ENCODE data around the gene HOXB7. TPM values are rescaled to one million over a fixed set of nuclear protein-coding genes. Genes with fewer than 3 reads are reported as not detected.
A peak's percentile ranks its signal among the peaks of the same experiment; 100 is the strongest.

HOXB7 gene
- total and polyA plus RNA-seq, 2 donors: 0.09 to 1.0 TPM

- no peak overlapping the region for H3K27ac ChIP-seq (ENCODE audit: low read depth in 1 of 2, low read length in 1 of 2)
- peaks cover 84 to 96% of the 10 kb centered on the region in 2 donors for H3K27me3 ChIP-seq (ENCODE audit: control insufficient read depth in 2 of 2, insufficient read depth in 1 of 2, low read length in 1 of 2)
- DNase-seq (ENCODE audit: low read depth in 6 of 9, low spot score in 9 of 9): peak in 1 of 9 donors; percentile 46
- H3K36me3 ChIP-seq (ENCODE audit: control insufficient read depth in 2 of 2, insufficient read depth in 2 of 2, low read length in 1 of 2): no peaks in the 10 kb centered on the region
- H3K4me3 ChIP-seq (ENCODE audit: low read length in 2 of 2): no peak overlapping the region
- H3K9me3 ChIP-seq (ENCODE audit: control insufficient read depth in 2 of 2, insufficient read depth in 1 of 2, low read length in 1 of 2): peaks cover 0 to 7% of the 10 kb centered on the region in 2 donors
- peaks cover 20 to 27% of the 10 kb centered on the region in 2 donors for H3K4me1 ChIP-seq (ENCODE audit: control insufficient read depth in 2 of 2, insufficient read depth in 2 of 2, low read length in 2 of 2)
- WGBS: 37% methylated on average over 26 of the region's 26 CpGs
Observed at GRCh38 chr17:48579760-48580554, 30.9 kb downstream of the HOXB7 start.

DNA sequence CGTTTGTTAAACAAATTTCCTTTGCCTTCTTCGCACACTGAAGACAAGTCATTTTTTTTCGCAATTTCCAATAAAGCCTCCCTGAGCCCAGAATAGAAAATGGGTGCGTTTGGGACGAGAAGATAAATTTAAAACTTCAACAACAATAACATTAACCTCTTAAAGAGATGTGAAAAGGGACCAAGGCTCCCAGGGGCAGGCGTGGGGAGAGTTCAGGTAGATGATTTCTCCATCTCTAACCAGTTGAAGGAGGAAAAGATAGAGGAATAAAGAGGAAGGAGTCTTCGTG is 31.4 kb downstream of the HOXB7 start:
- peaks cover 19 to 25% of the 10 kb centered on the region in 2 donors for H3K4me1 ChIP-seq (ENCODE audit: control insufficient read depth in 2 of 2, insufficient read depth in 2 of 2, low read length in 2 of 2)

DNA sequence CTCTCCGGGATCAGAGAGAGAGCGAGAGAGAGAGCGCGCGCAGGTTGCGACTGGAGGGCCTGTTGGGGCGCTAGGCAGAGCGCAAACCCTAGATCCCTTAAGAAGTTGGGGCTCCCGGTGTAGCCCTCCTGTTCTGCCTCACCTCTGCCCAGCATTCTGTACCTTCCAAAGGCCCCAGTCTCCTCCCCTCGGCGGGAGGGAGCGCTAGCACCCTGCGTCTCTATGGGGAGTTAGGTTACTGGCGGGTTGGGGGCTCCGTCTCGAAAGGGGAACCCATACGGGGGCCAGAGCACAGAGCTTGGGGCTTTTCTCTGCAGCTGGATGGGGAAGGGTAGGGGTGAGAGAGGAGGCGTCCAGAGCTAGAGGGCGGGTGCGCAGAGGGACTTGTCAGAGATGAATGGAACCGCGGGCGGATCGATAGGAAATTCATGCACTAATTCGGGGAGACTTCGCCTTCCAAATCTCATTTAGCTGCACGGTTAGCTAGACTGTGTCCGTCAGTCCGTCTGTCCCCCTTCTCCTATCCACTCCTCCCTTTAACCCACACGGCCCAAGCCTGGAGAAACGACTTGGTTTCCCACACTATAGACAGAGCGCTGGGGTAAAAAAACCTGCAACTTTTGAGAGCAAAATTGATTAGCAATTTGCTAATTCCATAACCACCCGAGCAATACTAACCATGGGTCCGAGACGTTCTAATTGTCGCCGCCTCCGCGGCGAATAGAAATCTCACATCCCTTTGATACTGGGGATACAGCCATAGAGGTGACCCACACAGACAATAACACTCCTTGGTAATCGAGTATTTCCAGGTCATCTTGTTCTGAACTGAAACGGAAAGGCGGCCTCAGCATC is 32.0 kb downstream of the HOXB7 start:
- peaks cover 0 to 6% of the 10 kb centered on the region in 2 donors for H3K9me3 ChIP-seq (ENCODE audit: control insufficient read depth in 2 of 2, insufficient read depth in 1 of 2, low read length in 1 of 2)
- peak overlapping the region; percentile 73 to 86 for H3K4me3 ChIP-seq (ENCODE audit: low read length in 2 of 2)
- WGBS: 11% methylated on average over 43 of the region's 43 CpGs
- peak in 3 of 9 donors; percentile 33 to 65 (median 50) for DNase-seq (ENCODE audit: low read depth in 6 of 9, low spot score in 9 of 9)
- peaks cover 19 to 27% of the 10 kb centered on the region in 2 donors for H3K4me1 ChIP-seq (ENCODE audit: control insufficient read depth in 2 of 2, insufficient read depth in 2 of 2, low read length in 2 of 2)
- H3K36me3 ChIP-seq (ENCODE audit: control insufficient read depth in 2 of 2, insufficient read depth in 2 of 2, low read length in 1 of 2): no peaks in the 10 kb centered on the region
- peaks cover 74 to 93% of the 10 kb centered on the region in 2 donors for H3K27me3 ChIP-seq (ENCODE audit: control insufficient read depth in 2 of 2, insufficient read depth in 1 of 2, low read length in 1 of 2)
- H3K27ac ChIP-seq (ENCODE audit: low read depth in 1 of 2, low read length in 1 of 2): peak overlapping the region in 1 of 2 donors; percentile 18

More for the DNA sequence above, 31.4 kb downstream of the HOXB7 start:
- peaks cover 79 to 93% of the 10 kb centered on the region in 2 donors for H3K27me3 ChIP-seq (ENCODE audit: control insufficient read depth in 2 of 2, insufficient read depth in 1 of 2, low read length in 1 of 2)
- H3K27ac ChIP-seq (ENCODE audit: low read depth in 1 of 2, low read length in 1 of 2): no peak overlapping the region
- WGBS: 44% methylated on average over 7 of the region's 7 CpGs
- H3K36me3 ChIP-seq (ENCODE audit: control insufficient read depth in 2 of 2, insufficient read depth in 2 of 2, low read length in 1 of 2): no peaks in the 10 kb centered on the region
- H3K4me3 ChIP-seq (ENCODE audit: low read length in 2 of 2): peak overlapping the region in 1 of 2 donors; percentile 86
- H3K9me3 ChIP-seq (ENCODE audit: control insufficient read depth in 2 of 2, insufficient read depth in 1 of 2, low read length in 1 of 2): peaks cover 0 to 6% of the 10 kb centered on the region in 2 donors
- DNase-seq (ENCODE audit: low read depth in 6 of 9, low spot score in 9 of 9): peak in 1 of 9 donors; percentile 47

DNA sequence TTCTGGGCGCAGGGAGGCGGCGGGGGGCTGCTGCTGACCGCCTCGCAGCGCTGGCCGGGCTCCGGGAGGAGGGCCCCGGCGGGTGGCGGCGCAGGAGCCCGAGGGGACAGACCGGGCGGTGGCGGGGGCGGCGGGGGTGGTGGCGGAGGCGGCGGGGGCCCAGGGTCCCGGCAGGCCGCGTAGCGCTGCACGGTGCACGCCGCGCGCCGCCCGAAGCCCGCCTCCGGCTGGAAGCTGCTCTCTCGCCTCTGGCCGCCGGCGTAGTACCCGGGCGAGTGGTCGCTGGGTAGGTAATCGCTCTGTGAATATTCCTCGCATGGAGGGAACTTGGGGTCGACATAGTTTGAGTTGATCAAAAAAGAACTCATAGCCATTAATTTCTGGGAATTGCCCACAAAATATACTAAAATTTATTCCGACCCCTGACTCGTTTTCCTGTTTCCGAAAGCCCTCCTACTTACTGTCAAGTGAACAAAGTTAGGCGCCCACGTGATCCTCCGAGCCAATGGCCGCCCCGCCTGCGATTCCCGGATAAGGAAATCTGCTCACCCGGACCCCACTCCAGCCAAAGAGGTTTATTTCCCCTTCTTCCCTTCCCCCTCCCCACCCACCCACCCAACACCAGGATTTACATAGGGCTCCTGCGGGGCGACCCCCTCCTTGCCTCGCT is 32.7 kb downstream of the HOXB7 start, which contains the start of gene HOXB4:
Gene HOXB4 (minus strand): TSS at position 405 of the 670 bp plus-strand sequence. CDS start 31 bp downstream, at position 374.
- WGBS: under 1% methylated on average over 58 of the region's 58 CpGs
- H3K4me1 ChIP-seq (ENCODE audit: control insufficient read depth in 2 of 2, insufficient read depth in 2 of 2, low read length in 2 of 2): peaks cover 19 to 32% of the 10 kb centered on the region in 2 donors

GRCh38 chr17:48577330-48577945 is 33.4 kb downstream of the HOXB7 start:
- Histone ChIP-seq H3K4me1 (ENCODE audit: control insufficient read depth in 2 of 2, insufficient read depth in 2 of 2, low read length in 2 of 2) (peaks cover 19 to 33% of the 10 kb centered on the region in 2 donors), H3K27me3 (ENCODE audit: control insufficient read depth in 2 of 2, insufficient read depth in 1 of 2, low read length in 1 of 2) (peaks cover 60 to 88% of the 10 kb centered on the region in 2 donors), H3K36me3 (ENCODE audit: control insufficient read depth in 2 of 2, insufficient read depth in 2 of 2, low read length in 1 of 2) (no peaks in the 10 kb centered on the region), H3K4me3 (ENCODE audit: low read length in 2 of 2) (peak overlapping the region; percentile 45 to 86), H3K9me3 (ENCODE audit: control insufficient read depth in 2 of 2, insufficient read depth in 1 of 2, low read length in 1 of 2) (peaks cover 0 to 6% of the 10 kb centered on the region in 2 donors), H3K27ac (ENCODE audit: low read depth in 1 of 2, low read length in 1 of 2) (peak overlapping the region in 1 of 2 donors; percentile 27)
- 4% methylated on average over 19 of the region's 19 CpGs for WGBS
- peak in 1 of 9 donors; percentile 38 for DNase-seq (ENCODE audit: low read depth in 6 of 9, low spot score in 9 of 9)

More for the DNA sequence above, 32.7 kb downstream of the HOXB7 start, which contains the start of gene HOXB4:
- Histone ChIP-seq H3K27ac (ENCODE audit: low read depth in 1 of 2, low read length in 1 of 2) (peak within 1 kb of the TSS in 1 of 2 donors; percentile 27), H3K4me3 (ENCODE audit: low read length in 2 of 2) (peak within 1 kb of the TSS; percentile 73 to 86), H3K36me3 (ENCODE audit: control insufficient read depth in 2 of 2, insufficient read depth in 2 of 2, low read length in 1 of 2) (no peaks in the 10 kb centered on the region), H3K9me3 (ENCODE audit: control insufficient read depth in 2 of 2, insufficient read depth in 1 of 2, low read length in 1 of 2) (peaks cover 0 to 6% of the 10 kb centered on the region in 2 donors), H3K27me3 (ENCODE audit: control insufficient read depth in 2 of 2, insufficient read depth in 1 of 2, low read length in 1 of 2) (peaks cover 66 to 89% of the 10 kb centered on the region in 2 donors)
- DNase-seq (ENCODE audit: low read depth in 6 of 9, low spot score in 9 of 9): peak in 7 of 9 donors; percentile 55 to 87 (median 68)

GRCh38 chr17:48576479-48577309 is 34.1 kb downstream of the HOXB7 start:
- no peak for DNase-seq (ENCODE audit: low read depth in 6 of 9, low spot score in 9 of 9)
- H3K27me3 ChIP-seq (ENCODE audit: control insufficient read depth in 2 of 2, insufficient read depth in 1 of 2, low read length in 1 of 2): peaks cover 52 to 86% of the 10 kb centered on the region in 2 donors
- H3K4me3 ChIP-seq (ENCODE audit: low read length in 2 of 2): peak overlapping the region in 1 of 2 donors; percentile 45
- no peak overlapping the region for H3K27ac ChIP-seq (ENCODE audit: low read depth in 1 of 2, low read length in 1 of 2)
- H3K9me3 ChIP-seq (ENCODE audit: control insufficient read depth in 2 of 2, insufficient read depth in 1 of 2, low read length in 1 of 2): peaks cover 0 to 5% of the 10 kb centered on the region in 2 donors
- H3K4me1 ChIP-seq (ENCODE audit: control insufficient read depth in 2 of 2, insufficient read depth in 2 of 2, low read length in 2 of 2): peaks cover 16 to 33% of the 10 kb centered on the region in 2 donors
- WGBS: 37% methylated on average over 43 of the region's 43 CpGs
- no peaks in the 10 kb centered on the region for H3K36me3 ChIP-seq (ENCODE audit: control insufficient read depth in 2 of 2, insufficient read depth in 2 of 2, low read length in 1 of 2)

GRCh38 chr17:48575673-48576478 is 34.9 kb downstream of the HOXB7 start:
- no peaks in the 10 kb centered on the region for H3K36me3 ChIP-seq (ENCODE audit: control insufficient read depth in 2 of 2, insufficient read depth in 2 of 2, low read length in 1 of 2)
- 80% methylated on average over 22 of the region's 22 CpGs for WGBS
- peak overlapping the region in 1 of 2 donors; percentile 18 for H3K27ac ChIP-seq (ENCODE audit: low read depth in 1 of 2, low read length in 1 of 2)
- H3K4me3 ChIP-seq (ENCODE audit: low read length in 2 of 2): no peak overlapping the region
- no peak for DNase-seq (ENCODE audit: low read depth in 6 of 9, low spot score in 9 of 9)
- peaks cover 47 to 86% of the 10 kb centered on the region in 2 donors for H3K27me3 ChIP-seq (ENCODE audit: control insufficient read depth in 2 of 2, insufficient read depth in 1 of 2, low read length in 1 of 2)
- peaks cover 16 to 28% of the 10 kb centered on the region in 2 donors for H3K4me1 ChIP-seq (ENCODE audit: control insufficient read depth in 2 of 2, insufficient read depth in 2 of 2, low read length in 2 of 2)
- peaks cover 0 to 4% of the 10 kb centered on the region in 2 donors for H3K9me3 ChIP-seq (ENCODE audit: control insufficient read depth in 2 of 2, insufficient read depth in 1 of 2, low read length in 1 of 2)
